H1 (cell line): Measurements from ENCODE around the gene COX14. TPM values are rescaled to one million over a fixed set of nuclear protein-coding genes. Genes with fewer than 3 reads are reported as not detected.
A peak's percentile ranks its signal among the peaks of the same experiment; 100 is the strongest.

Experiments used
- CTCF ChIA-PET: fragments of 300-600 bp; sonication (Branson Sonifier 250); formaldehyde crosslinking; loops from one replicate; lab custom pipeline; 2021; ENCODE audit not compliant: partially characterized antibody; lab: Charles Lee
- POLR2A ChIA-PET: fragments of 300-600 bp; sonication (Branson Sonifier 250); formaldehyde crosslinking; loops from one replicate; lab custom pipeline; 2021; ENCODE audit warnings: inconsistent platforms; ENCODE audit not compliant: partially characterized antibody; lab: Charles Lee
- DNase-seq, 2 experiments: peaks; one replicate each; pipeline versions ENCODE4 v3.0.0 to v3.0.0-alpha.2; 2010 to 2022; ENCODE audit warnings: low spot score in 2 of 2, low read depth in 1 of 2, mixed read lengths in 1 of 2
- FAIRE-seq: peaks from 2 replicates; lab custom pipeline; 2011; peaks lifted over from hg19 to GRCh38; lab: Jason Lieb, UNC
- H2AFZ ChIP-seq: 2 replicates; pipeline ENCODE4 v1.8.1; 2012; ENCODE audit warnings: low read length, inconsistent platforms
- H2AK5ac ChIP-seq: 2 replicates; pipeline ENCODE4 v1.6.1; 2013; ENCODE audit warnings: low read depth, low read length
- H2BK120ac ChIP-seq: replicated peaks from 2 replicates; pipeline ENCODE3; 2013; ENCODE audit warnings: low read depth, low read length, inconsistent platforms
- H2BK12ac ChIP-seq: 2 replicates; pipeline ENCODE4 v1.6.1; 2013; ENCODE audit warnings: low read depth, low read length
- H2BK15ac ChIP-seq: 2 replicates; pipeline ENCODE4 v1.6.1; 2013; ENCODE audit warnings: low read length
- H2BK20ac ChIP-seq: 2 replicates; pipeline ENCODE4 v1.6.1; 2013; ENCODE audit warnings: low read length
- H2BK5ac ChIP-seq: 2 replicates; pipeline ENCODE4 v1.6.1; 2013; ENCODE audit warnings: low read depth, low read length
- H3K14ac ChIP-seq: 2 replicates; pipeline ENCODE4 v1.6.1; 2013; ENCODE audit warnings: inconsistent platforms; ENCODE audit not compliant: insufficient read length
- H3K18ac ChIP-seq: 2 replicates; pipeline ENCODE4 v1.6.1; 2013; ENCODE audit warnings: low read length; ENCODE audit errors: extremely low read depth
- H3K23ac ChIP-seq: 2 replicates; pipeline ENCODE4 v1.6.1; 2013; ENCODE audit warnings: inconsistent platforms; ENCODE audit not compliant: insufficient read length
- H3K23me2 ChIP-seq: 2 replicates; pipeline ENCODE4 v1.6.1; 2013; ENCODE audit warnings: low read depth, low read length
- H3K27ac ChIP-seq: 2 replicates; pipeline ENCODE4 v1.6.1; 2011; ENCODE audit warnings: low read depth, low read length, inconsistent platforms
- H3K27me3 ChIP-seq, 4 experiments: replicated peaks in 1 of 4; 1 replicate in 1 of 4; 2 replicates in 3 of 4; pipeline versions ENCODE4 v1.6.1 to v1.8.1; 2011 to 2013; ENCODE audit warnings: low read length in 3 of 4, mild to moderate bottlenecking in 3 of 4, inconsistent platforms in 2 of 4, mixed read lengths in 2 of 4, moderate library complexity in 1 of 4; ENCODE audit not compliant: control insufficient read depth in 3 of 4, insufficient read depth in 3 of 4; ENCODE audit errors: extremely low read depth in 1 of 4
- H3K36me3 ChIP-seq, 4 experiments: 2 replicates each; pipeline versions ENCODE4 v1.6.1 to v1.8.1; 2011 to 2013; ENCODE audit warnings: mild to moderate bottlenecking in 4 of 4, low read length in 3 of 4, moderate library complexity in 2 of 4, control low read depth in 1 of 4, inconsistent platforms in 1 of 4; ENCODE audit not compliant: insufficient read depth in 4 of 4, control insufficient read depth in 2 of 4
- H3K4ac ChIP-seq: replicated peaks from 2 replicates; pipeline ENCODE3; 2013; ENCODE audit warnings: low read length, low read depth, mixed read lengths, inconsistent platforms; ENCODE audit not compliant: insufficient read length
- H3K4me1 ChIP-seq, 4 experiments: replicated peaks in 1 of 4; 1 replicate in 1 of 4; 2 replicates in 3 of 4; pipeline versions ENCODE4 v1.6.1 to v1.8.1; 2011 to 2013; ENCODE audit warnings: low read length in 3 of 4, inconsistent platforms in 2 of 4, mixed read lengths in 1 of 4; ENCODE audit not compliant: insufficient read depth in 4 of 4, control insufficient read depth in 3 of 4
- H3K4me2 ChIP-seq, 2 experiments: 2 replicates each; pipeline versions ENCODE4 v1.6.1 to v1.8.1; 2011 to 2013; ENCODE audit warnings: low read depth in 2 of 2, low read length in 2 of 2, control low read depth in 1 of 2, inconsistent platforms in 1 of 2, mild to moderate bottlenecking in 1 of 2; ENCODE audit not compliant: insufficient read depth in 1 of 2
- H3K4me3 ChIP-seq, 4 experiments: fragments of 200-600, 300-600 bp in 1 of 4; sonication (generic), shearing (Covaris generic), sonication (Bioruptor Twin) in 1 of 4; 2 replicates each; pipeline versions ENCODE4 v1.5.1 to v1.8.1; 2011 to 2016; ENCODE audit warnings: low read length in 4 of 4, low read depth in 3 of 4, control low read depth in 2 of 4, inconsistent platforms in 2 of 4, mild to moderate bottlenecking in 2 of 4, mixed read lengths in 1 of 4, moderate library complexity in 1 of 4; ENCODE audit not compliant: insufficient read depth in 2 of 4; ENCODE audit errors: extremely low read depth in 1 of 4
- H3K56ac ChIP-seq: replicated peaks from 2 replicates; pipeline ENCODE3; 2013; ENCODE audit warnings: low read depth, mild to moderate bottlenecking, mixed read lengths, low read length, inconsistent platforms; ENCODE audit not compliant: insufficient read length
- H3K79me1 ChIP-seq: 2 replicates; pipeline ENCODE4 v1.6.1; 2013; ENCODE audit warnings: low read depth, low read length, control low read depth
- H3K79me2 ChIP-seq, 2 experiments: 2 replicates each; pipeline versions ENCODE4 v1.6.1 to v1.8.1; 2012 to 2013; ENCODE audit warnings: low read length in 2 of 2, mild to moderate bottlenecking in 2 of 2, inconsistent platforms in 1 of 2; ENCODE audit not compliant: insufficient read depth in 2 of 2, control insufficient read depth in 1 of 2
- H3K9ac ChIP-seq, 4 experiments: replicated peaks in 1 of 4; 1 replicate in 1 of 4; 2 replicates in 3 of 4; pipeline versions ENCODE4 v1.6.1 to v1.8.1; 2011 to 2013; ENCODE audit warnings: low read depth in 3 of 4, low read length in 3 of 4, control low read depth in 2 of 4, mild to moderate bottlenecking in 2 of 4, moderate library complexity in 2 of 4, inconsistent platforms in 1 of 4; ENCODE audit errors: extremely low read depth in 1 of 4
- H3K9me3 ChIP-seq, 2 experiments: 2 replicates each; pipeline versions ENCODE4 v1.6.1 to v1.8.1; 2012 to 2013; ENCODE audit warnings: mild to moderate bottlenecking in 2 of 2, moderate library complexity in 2 of 2, control low read depth in 1 of 2, inconsistent platforms in 1 of 2, low read depth in 1 of 2, low read length in 1 of 2, mixed read lengths in 1 of 2; ENCODE audit not compliant: insufficient read depth in 2 of 2
- H4K20me1 ChIP-seq, 2 experiments: replicated peaks in 1 of 2; 2 replicates each; pipeline versions ENCODE3 to v1.8.1; 2011 to 2013; ENCODE audit warnings: inconsistent platforms in 2 of 2, low read length in 2 of 2, mild to moderate bottlenecking in 1 of 2; ENCODE audit not compliant: insufficient read depth in 2 of 2, control insufficient read depth in 1 of 2
- H4K5ac ChIP-seq: 2 replicates; pipeline ENCODE4 v1.6.1; 2013; ENCODE audit warnings: low read length, low read depth, mixed read lengths, inconsistent platforms; ENCODE audit not compliant: insufficient read length
- H4K8ac ChIP-seq: 2 replicates; pipeline ENCODE4 v1.8.0; 2013; ENCODE audit warnings: mild to moderate bottlenecking, moderate library complexity, low read length, inconsistent platforms; ENCODE audit not compliant: insufficient read depth; ENCODE audit errors: extremely low read depth
- H4K91ac ChIP-seq: replicated peaks from 2 replicates; pipeline ENCODE3; 2013; ENCODE audit warnings: low read length, mixed read lengths, inconsistent platforms; ENCODE audit not compliant: insufficient read length
- POLR2AphosphoS5 ChIP-seq: IDR thresholded peaks from 2 replicates; pipeline ENCODE4 v1.6.1; 2011; ENCODE audit warnings: low read depth, low read length
- SAP30 ChIP-seq: fragments of 300-600 bp; sonication (generic); IDR thresholded peaks from 2 replicates; pipeline ENCODE4 v1.7.1; 2012; ENCODE audit warnings: low read length, moderate library complexity, mild to moderate bottlenecking, inconsistent platforms; ENCODE audit not compliant: insufficient read depth, insufficient replicate concordance
- WGBS, 2 experiments: shearing (Covaris generic) in 1 of 2; methylation state at CpG; one replicate each; pipeline versions ENCODE4 v1.1.6 to v1.1.7; 2013 to 2015; ENCODE audit warnings: low lambda C conversion rate in 2 of 2, mixed read lengths in 2 of 2, inconsistent platforms in 1 of 2, low coverage in 1 of 2, missing lambda C conversion rate in 1 of 2; ENCODE audit not compliant: insufficient replicate concordance in 2 of 2, insufficient coverage in 1 of 2, insufficient read length in 1 of 2; ENCODE audit errors: extremely low coverage in 1 of 2, missing lambda C conversion rate in 1 of 2; 5-methylcytosine and 5-hydroxymethylcytosine counted together
- polyA plus RNA-seq, 7 experiments: library from polyadenylated mRNA; depleted of rRNA in 3 of 7; stranded (reverse) in 5 of 7; unstranded in 2 of 7; fragments of >200 nt in 5 of 7; fragments of 200-250 nt in 2 of 7; gene quantifications; 1 replicate in 5 of 7; 2 replicates in 1 of 7; 4 replicates in 1 of 7; pipeline versions ENCODE4 v1.2.1 to v1.2.3, GENCODE V29; 2011 to 2013; ENCODE audit warnings: missing spikeins in 2 of 7, mixed read lengths in 2 of 7
- total RNA-seq: library from RNA; stranded (reverse); fragmentation: NEBNext Ultra II Directional; extraction: Animal tissue kit (Norgen Biotek cat#: 25700); gene quantifications from 2 replicates; pipeline ENCODE4 v1.2.1, GENCODE V29; 2021

The COX14 gene
- total and polyA plus RNA-seq, 2 of the 8 experiments (the other 6 are each of a cell fraction or from before 2014, with no cell fraction given), result 40.1 to 102 TPM

GRCh38 chr12:50102646-50103309, 9.3 kb upstream of the COX14 start:
- peaks cover 21 to 31% (median 23%) of the 10 kb centered on the region in 4 experiments for H3K36me3 ChIP-seq
- H4K8ac ChIP-seq, result peak overlapping the region; percentile 26
- TF ChIP-seq POLR2AphosphoS5 (peak; percentile 31; the same call in 1 of the 2 replicates), SAP30 (no peak)
- no peak overlapping the region for H3K56ac ChIP-seq
- H3K14ac ChIP-seq, result no peak overlapping the region
- CTCF ChIA-PET, result interaction anchor here (0.6 to 32.9 kb wide), 22 partner anchors 9 to 212 kb away, joined by 3 to 625 read pairs (median 5); partner anchors contain the start of genes CERS5, COX14 and SMARCD1
- peaks cover 0 to 9% of the 10 kb centered on the region in 2 experiments for H4K20me1 ChIP-seq
- no peak overlapping the region for H4K91ac ChIP-seq
- POLR2A ChIA-PET, result interaction anchor here (0.6 to 27.1 kb wide), 8 partner anchors 6 to 1072 kb away, joined by 3 to 457 read pairs (median 5); partner anchors contain the start of genes CERS5, COX14, GPD1 and SMARCD1
- H3K79me2 ChIP-seq, result no peaks in the 10 kb centered on the region
- no peak overlapping the region for H2BK120ac ChIP-seq
- H2AK5ac ChIP-seq, result no peak overlapping the region
- H3K27me3 ChIP-seq, result no peaks in the 10 kb centered on the region
- DNase-seq, result no peak
- H3K9me3 ChIP-seq, result no peaks in the 10 kb centered on the region
- FAIRE-seq, result no peak
- 86% methylated on average over 8 of the region's 8 CpGs; no CpG with 5 or more reads in 1 of the 2 experiments for WGBS, 2 experiments
- no peak overlapping the region for H3K4me3 ChIP-seq
- no peak overlapping the region for H3K4ac ChIP-seq
- H3K4me2 ChIP-seq, result no peak overlapping the region
- no peak overlapping the region for H3K23ac ChIP-seq
- no peak overlapping the region for H3K27ac ChIP-seq
- H3K18ac ChIP-seq, result no peak overlapping the region
- no peak overlapping the region for H2BK12ac ChIP-seq
- H3K23me2 ChIP-seq, result no peaks in the 10 kb centered on the region
- H3K79me1 ChIP-seq, result no peaks in the 10 kb centered on the region
- 0 out of 2 replicates have a peak overlapping the region, but pooled peaks have one; percentile 2 for H2BK5ac ChIP-seq
- H2BK15ac ChIP-seq, result no peak overlapping the region
- peaks cover 2 to 9% (median 6%) of the 10 kb centered on the region in 4 experiments; a peak in 5 of 7 replicates for H3K4me1 ChIP-seq
- H3K9ac ChIP-seq, result no peak overlapping the region
- H2AFZ ChIP-seq, result no peak overlapping the region
- H2BK20ac ChIP-seq, result no peak overlapping the region
- no peak overlapping the region for H4K5ac ChIP-seq
